Chondrocyte (in vitro differentiated cells): Measurements from ENCODE around the gene DIPK1A. TPM values are rescaled to one million over a fixed set of nuclear protein-coding genes. Genes with fewer than 3 reads are reported as not detected.

Source experiments
- DNase-seq: peaks from one replicate; pipeline ENCODE4 v3.0.0; 2021; ENCODE audit warnings: mixed read lengths, low spot score
- H3K27ac Mint-ChIP-seq: one replicate; pipeline ENCODE4 v1.8.0; 2021; ENCODE audit warnings: mild to moderate bottlenecking, moderate library complexity, mixed read lengths; ENCODE audit not compliant: unreplicated experiment
- H3K27me3 Mint-ChIP-seq: 2 replicates; pipeline ENCODE4 v1.8.0; 2021; ENCODE audit warnings: low read depth, mixed read lengths
- H3K36me3 Mint-ChIP-seq: 2 replicates; pipeline ENCODE4 v1.8.0; 2021; ENCODE audit warnings: low read depth, mixed read lengths
- H3K4me1 Mint-ChIP-seq: 2 replicates; pipeline ENCODE4 v1.8.0; 2021; ENCODE audit warnings: low read depth, mild to moderate bottlenecking, mixed read lengths
- H3K4me3 Mint-ChIP-seq: one replicate; pipeline ENCODE4 v1.8.0; 2021; ENCODE audit warnings: mild to moderate bottlenecking, moderate library complexity, mixed read lengths; ENCODE audit not compliant: unreplicated experiment
- H3K9me3 Mint-ChIP-seq: 2 replicates; pipeline ENCODE4 v1.8.0; 2021; ENCODE audit warnings: low read depth, mixed read lengths
- total RNA-seq: library from RNA; stranded (reverse); gene quantifications from 3 replicates; pipeline ENCODE4 v1.2.1, GENCODE V29; 2021
- TF ChIP-seq, protein P1 (sequence below): fragments of 200-600 bp; sonication (generic); IDR thresholded peaks from 2 replicates; pipeline ENCODE4 v1.5.0; 2021; ENCODE audit warnings: antibody characterized with exemption, mild to moderate bottlenecking, moderate library complexity

DIPK1A gene
- total RNA-seq, 1 donor from 2014 or later, result 11.2 TPM

DNA sequence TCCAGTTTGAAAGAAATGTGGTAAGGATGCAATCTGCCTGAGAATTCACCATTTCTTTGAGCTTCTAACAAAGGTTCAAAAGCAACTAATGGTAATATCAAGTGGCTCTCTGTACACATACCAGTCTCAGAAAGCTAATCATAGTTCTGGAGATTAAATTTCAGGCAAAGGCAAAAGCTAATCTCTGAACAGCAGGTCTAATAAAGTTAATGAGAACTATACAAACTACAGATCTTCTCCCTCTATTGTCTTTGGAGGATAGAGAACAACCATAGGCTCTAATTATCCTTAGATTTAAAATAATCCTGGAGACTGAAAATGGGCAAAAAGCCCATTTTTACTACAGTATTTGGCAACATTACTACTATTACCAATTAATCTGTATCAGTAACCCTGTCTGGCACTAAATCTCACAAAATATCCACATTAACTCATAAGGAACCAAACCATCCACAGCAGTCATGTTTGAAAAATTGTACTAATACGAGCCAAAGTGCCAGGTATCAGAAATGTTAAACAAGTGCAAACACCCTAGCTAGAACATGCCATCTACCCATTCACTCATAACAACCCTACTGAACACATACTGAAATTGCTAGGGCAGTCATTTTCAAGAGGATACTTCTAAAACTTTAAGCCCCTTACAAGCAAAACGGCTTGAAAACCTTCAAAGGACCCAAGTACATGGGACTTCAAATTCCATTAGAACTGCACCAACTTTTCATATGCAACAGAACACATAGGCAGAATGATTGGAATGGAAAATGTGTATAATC is 4.8 kb downstream of the DIPK1A start:
- no peak for DNase-seq
- H3K9me3 Mint-ChIP-seq, result no peaks in the 10 kb centered on the region
- H3K36me3 Mint-ChIP-seq, result no peaks in the 10 kb centered on the region
- H3K27me3 Mint-ChIP-seq, result no peaks in the 10 kb centered on the region
- peaks cover 19% of the 10 kb centered on the region for H3K4me1 Mint-ChIP-seq
- TF ChIP-seq, protein P1, sequence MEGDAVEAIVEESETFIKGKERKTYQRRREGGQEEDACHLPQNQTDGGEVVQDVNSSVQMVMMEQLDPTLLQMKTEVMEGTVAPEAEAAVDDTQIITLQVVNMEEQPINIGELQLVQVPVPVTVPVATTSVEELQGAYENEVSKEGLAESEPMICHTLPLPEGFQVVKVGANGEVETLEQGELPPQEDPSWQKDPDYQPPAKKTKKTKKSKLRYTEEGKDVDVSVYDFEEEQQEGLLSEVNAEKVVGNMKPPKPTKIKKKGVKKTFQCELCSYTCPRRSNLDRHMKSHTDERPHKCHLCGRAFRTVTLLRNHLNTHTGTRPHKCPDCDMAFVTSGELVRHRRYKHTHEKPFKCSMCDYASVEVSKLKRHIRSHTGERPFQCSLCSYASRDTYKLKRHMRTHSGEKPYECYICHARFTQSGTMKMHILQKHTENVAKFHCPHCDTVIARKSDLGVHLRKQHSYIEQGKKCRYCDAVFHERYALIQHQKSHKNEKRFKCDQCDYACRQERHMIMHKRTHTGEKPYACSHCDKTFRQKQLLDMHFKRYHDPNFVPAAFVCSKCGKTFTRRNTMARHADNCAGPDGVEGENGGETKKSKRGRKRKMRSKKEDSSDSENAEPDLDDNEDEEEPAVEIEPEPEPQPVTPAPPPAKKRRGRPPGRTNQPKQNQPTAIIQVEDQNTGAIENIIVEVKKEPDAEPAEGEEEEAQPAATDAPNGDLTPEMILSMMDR, result no peak
- no peak overlapping the region for H3K4me3 Mint-ChIP-seq
- H3K27ac Mint-ChIP-seq, result no peak overlapping the region

DNA sequence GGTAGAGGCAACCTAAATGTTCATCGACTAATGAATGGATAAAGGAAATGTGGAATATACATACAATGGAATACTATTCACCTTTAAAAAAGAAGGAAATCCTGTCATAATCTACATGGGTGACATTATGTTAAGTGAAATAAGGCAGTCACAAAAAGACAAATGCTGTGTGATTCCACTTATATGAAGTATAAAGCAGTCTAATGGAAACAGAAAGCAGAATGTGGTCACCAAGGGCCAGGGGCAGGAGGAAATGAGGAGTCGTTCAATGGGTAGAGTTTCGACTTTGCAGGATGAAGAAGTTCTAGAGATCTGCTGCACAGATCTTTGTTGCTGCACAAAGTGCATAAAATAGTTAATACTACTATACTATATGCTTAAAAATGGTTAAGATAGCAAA is 7.8 kb downstream of the DIPK1A start:
- H3K4me3 Mint-ChIP-seq, result no peak overlapping the region
- TF ChIP-seq, protein P1, result no peak
- H3K36me3 Mint-ChIP-seq, result no peaks in the 10 kb centered on the region
- H3K4me1 Mint-ChIP-seq, result peaks cover 11% of the 10 kb centered on the region
- H3K9me3 Mint-ChIP-seq, result no peaks in the 10 kb centered on the region
- no peaks in the 10 kb centered on the region for H3K27me3 Mint-ChIP-seq
- DNase-seq, result no peak
- no peak overlapping the region for H3K27ac Mint-ChIP-seq

DNA sequence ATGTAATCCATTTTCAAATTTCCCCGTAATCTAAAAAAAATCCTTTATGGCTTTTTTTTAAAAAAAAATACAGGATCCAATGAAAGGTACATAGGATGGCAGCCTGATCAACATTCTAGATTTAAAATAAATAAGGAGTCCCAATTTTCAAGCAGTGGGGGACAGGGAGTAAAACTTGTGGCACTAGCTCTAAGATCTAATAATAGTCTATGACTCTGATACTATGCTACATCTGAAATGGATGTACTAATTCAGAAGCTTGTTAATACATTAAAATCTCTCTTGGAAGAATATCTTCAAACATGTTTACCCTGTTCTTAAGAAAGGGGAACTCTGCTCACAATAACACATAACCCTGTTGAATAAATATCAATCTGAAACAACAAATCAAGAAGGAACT is 8.5 kb downstream of the DIPK1A start:
- Mint-ChIP-seq H3K36me3 (no peaks in the 10 kb centered on the region), H3K27ac (no peak overlapping the region), H3K27me3 (no peaks in the 10 kb centered on the region), H3K9me3 (peaks cover 1% of the 10 kb centered on the region), H3K4me1 (peaks cover 7% of the 10 kb centered on the region), H3K4me3 (no peak overlapping the region)
- TF ChIP-seq, protein P1, result no peak
- no peak for DNase-seq

DNA sequence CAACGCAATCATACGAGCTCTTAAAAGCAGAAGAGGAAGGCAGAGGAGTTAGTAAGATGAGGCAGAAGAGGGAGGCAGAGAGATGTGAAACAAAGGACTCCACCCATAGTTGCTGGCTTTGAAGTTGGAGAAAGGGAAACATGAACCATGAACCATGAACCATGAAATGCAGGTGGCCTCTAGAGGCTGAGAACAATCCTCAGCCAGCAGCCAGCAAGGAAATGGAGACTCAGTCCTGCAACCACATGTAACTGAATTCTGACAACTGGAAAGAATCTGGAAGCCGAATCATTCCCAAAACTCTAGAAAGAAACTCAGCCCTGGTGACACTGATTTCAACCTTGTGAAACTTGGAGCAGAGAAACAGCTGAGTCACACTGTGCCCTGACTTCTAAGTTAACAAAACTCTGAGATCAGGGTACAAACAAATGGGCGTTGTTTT is 10.1 kb downstream of the DIPK1A start:
- H3K27ac Mint-ChIP-seq, result no peak overlapping the region
- DNase-seq, result no peak
- TF ChIP-seq, protein P1, result no peak
- H3K27me3 Mint-ChIP-seq, result no peaks in the 10 kb centered on the region
- H3K36me3 Mint-ChIP-seq, result no peaks in the 10 kb centered on the region
- peaks cover 7% of the 10 kb centered on the region for H3K4me1 Mint-ChIP-seq
- H3K9me3 Mint-ChIP-seq, result peaks cover 7% of the 10 kb centered on the region
- H3K4me3 Mint-ChIP-seq, result no peak overlapping the region

DNA sequence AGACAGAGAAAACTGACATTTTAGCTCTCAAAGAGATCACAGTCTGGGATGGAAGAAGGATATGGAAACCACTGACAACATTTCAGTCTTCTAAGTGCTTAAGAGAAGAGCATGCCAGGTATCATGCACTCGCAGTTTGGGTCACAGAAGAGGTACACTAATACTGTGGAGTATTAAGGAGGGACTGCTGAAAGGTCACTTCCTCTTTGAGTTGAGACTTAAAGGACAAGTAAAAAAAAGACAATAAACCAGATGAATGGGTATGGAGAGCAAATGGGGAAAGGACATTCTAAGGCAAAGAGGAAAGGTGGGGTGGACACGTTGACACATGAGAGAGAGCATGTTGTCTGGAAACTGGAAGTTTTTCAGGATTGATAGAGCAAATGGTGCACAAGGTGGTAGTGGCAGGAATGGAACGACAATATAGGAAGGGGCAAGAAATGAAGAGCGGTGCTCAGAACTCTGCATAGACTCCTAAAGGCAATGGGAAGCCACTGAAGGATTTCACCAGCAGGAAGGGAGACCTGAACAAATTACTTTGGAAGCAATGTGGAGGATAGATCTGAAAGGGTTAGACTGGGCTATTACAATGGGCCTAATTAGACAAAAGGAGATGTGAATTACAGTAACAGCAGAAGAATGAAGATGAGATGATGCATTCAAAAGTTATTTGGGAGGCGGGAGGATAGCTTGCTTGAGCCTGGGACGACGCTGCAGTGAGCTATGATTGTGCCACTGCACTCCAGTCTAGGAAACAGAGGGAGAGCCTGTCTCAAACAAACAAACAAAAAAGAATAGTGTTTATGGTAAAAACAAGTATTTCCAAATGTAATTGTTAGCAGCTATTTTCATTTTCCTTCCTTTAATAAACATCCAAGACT is 11.1 kb downstream of the DIPK1A start:
- no peak for DNase-seq
- Mint-ChIP-seq H3K4me1 (peaks cover 6% of the 10 kb centered on the region), H3K36me3 (no peaks in the 10 kb centered on the region), H3K9me3 (peaks cover 7% of the 10 kb centered on the region), H3K27ac (no peak overlapping the region), H3K27me3 (no peaks in the 10 kb centered on the region), H3K4me3 (no peak overlapping the region)
- TF ChIP-seq, protein P1, result no peak
